H9 (cell line): ENCODE results near the gene TRAK1. TPM values are rescaled to one million over a fixed set of nuclear protein-coding genes. Genes with fewer than 3 reads are reported as not detected.
A peak's percentile ranks its signal among the peaks of the same experiment; 100 is the strongest.

Experiments
- DNase-seq: peaks from one replicate; pipeline ENCODE4 v3.0.0-alpha.2; 2017
- H2AFZ ChIP-seq: one replicate; pipeline ENCODE4 v1.6.1; 2013; ENCODE audit warnings: mild to moderate bottlenecking, low read length, control low read depth, moderate library complexity
- H2AK5ac ChIP-seq: 2 replicates; pipeline ENCODE4 v1.6.1; 2013; ENCODE audit warnings: low read length, control low read depth, mixed read lengths; ENCODE audit not compliant: insufficient read length
- H2BK120ac ChIP-seq: one replicate; pipeline ENCODE4 v1.6.1; 2013; ENCODE audit warnings: low read depth, mild to moderate bottlenecking, low read length, control low read depth, inconsistent platforms; ENCODE audit not compliant: poor library complexity, severe bottlenecking
- H2BK12ac ChIP-seq: 2 replicates; pipeline ENCODE4 v1.6.1; 2013; ENCODE audit warnings: low read length, control low read depth, mixed read lengths, low read depth; ENCODE audit not compliant: insufficient read length
- H2BK15ac ChIP-seq: 2 replicates; pipeline ENCODE4 v1.6.1; 2013; ENCODE audit warnings: low read depth, low read length, control low read depth
- H2BK20ac ChIP-seq: one replicate; pipeline ENCODE4 v1.6.1; 2013; ENCODE audit warnings: low read depth, mild to moderate bottlenecking, low read length, control low read depth, inconsistent platforms; ENCODE audit not compliant: poor library complexity, severe bottlenecking
- H2BK5ac ChIP-seq: 2 replicates; pipeline ENCODE4 v1.6.1; 2013; ENCODE audit warnings: low read length, control low read depth, mixed read lengths; ENCODE audit not compliant: insufficient read length
- H3K14ac ChIP-seq: 2 replicates; pipeline ENCODE4 v1.6.1; 2013; ENCODE audit warnings: low read length, control low read depth; ENCODE audit not compliant: insufficient read depth
- H3K18ac ChIP-seq: 2 replicates; pipeline ENCODE4 v1.6.1; 2013; ENCODE audit warnings: low read depth, mild to moderate bottlenecking, mixed read lengths, low read length, control low read depth; ENCODE audit not compliant: insufficient read length
- H3K23ac ChIP-seq: 2 replicates; pipeline ENCODE4 v1.6.1; 2013; ENCODE audit warnings: low read length, control low read depth, mixed read lengths, low read depth; ENCODE audit not compliant: insufficient read length
- H3K23me2 ChIP-seq: 2 replicates; pipeline ENCODE4 v1.6.1; 2013; ENCODE audit warnings: low read depth, mild to moderate bottlenecking, mixed read lengths, low read length, control low read depth; ENCODE audit not compliant: insufficient read length, poor library complexity, severe bottlenecking
- H3K27ac ChIP-seq: 2 replicates; pipeline ENCODE4 v1.5.1; 2013; ENCODE audit warnings: low read length, control low read depth, mixed read lengths, low read depth; ENCODE audit not compliant: insufficient read length
- H3K27me3 ChIP-seq: 2 replicates; pipeline ENCODE4 v1.6.1; 2013; ENCODE audit warnings: low read length, control low read depth, inconsistent platforms; ENCODE audit not compliant: insufficient read depth
- H3K4ac ChIP-seq: 2 replicates; pipeline ENCODE4 v1.6.1; 2013; ENCODE audit warnings: low read depth, mild to moderate bottlenecking, control low read depth, inconsistent platforms, low read length, moderate library complexity
- H3K4me1 ChIP-seq: 2 replicates; pipeline ENCODE4 v1.6.1; 2013; ENCODE audit warnings: low read length, control low read depth, inconsistent platforms; ENCODE audit not compliant: insufficient read depth
- H3K4me2 ChIP-seq: 2 replicates; pipeline ENCODE4 v1.6.1; 2013; ENCODE audit warnings: low read length, control low read depth, mixed read lengths; ENCODE audit not compliant: insufficient read length, insufficient read depth
- H3K56ac ChIP-seq: 2 replicates; pipeline ENCODE4 v1.6.1; 2013; ENCODE audit warnings: low read depth, mild to moderate bottlenecking, mixed read lengths, low read length, control low read depth; ENCODE audit not compliant: insufficient read length
- H3K79me1 ChIP-seq: 2 replicates; pipeline ENCODE4 v1.6.1; 2013; ENCODE audit warnings: low read depth, mild to moderate bottlenecking, moderate library complexity, low read length, control low read depth, inconsistent platforms; ENCODE audit not compliant: insufficient read depth, poor library complexity, severe bottlenecking
- H3K79me2 ChIP-seq: 2 replicates; pipeline ENCODE4 v1.6.1; 2013; ENCODE audit warnings: low read length, control low read depth, inconsistent platforms; ENCODE audit not compliant: insufficient read depth
- H3K9ac ChIP-seq: 2 replicates; pipeline ENCODE4 v1.6.1; 2013; ENCODE audit warnings: low read length, control low read depth, mixed read lengths; ENCODE audit not compliant: insufficient read length; ENCODE audit errors: extremely low read depth
- H3K9me3 ChIP-seq: one replicate; pipeline ENCODE4 v1.6.1; 2013; ENCODE audit warnings: low read depth, low read length, inconsistent platforms; ENCODE audit not compliant: control insufficient read depth
- H3T11ph ChIP-seq: one replicate; pipeline ENCODE4 v1.6.1; 2013; ENCODE audit warnings: mild to moderate bottlenecking, low read length, control low read depth, inconsistent platforms
- H4K20me1 ChIP-seq: one replicate; pipeline ENCODE4 v1.6.1; 2013; ENCODE audit not compliant: control insufficient read depth, insufficient read length, insufficient read depth
- H4K5ac ChIP-seq: 2 replicates; pipeline ENCODE4 v1.6.1; 2013; ENCODE audit warnings: low read depth, mild to moderate bottlenecking, mixed read lengths, low read length, control low read depth; ENCODE audit not compliant: insufficient read length
- H4K8ac ChIP-seq: replicated peaks from 2 replicates; pipeline ENCODE4 v1.6.1; 2013; ENCODE audit warnings: low read length, control low read depth, mixed read lengths, low read depth; ENCODE audit not compliant: insufficient read length
- H4K91ac ChIP-seq: 2 replicates; pipeline ENCODE4 v1.6.1; 2013; ENCODE audit warnings: low read depth, mild to moderate bottlenecking, moderate library complexity, mixed read lengths, low read length, control low read depth; ENCODE audit not compliant: insufficient read length
- H3K27ac Mint-ChIP-seq, 3 experiments: 2 replicates in 2 of 3; 3 replicates in 1 of 3; pipeline ENCODE4 v1.8.0; 2020 to 2021; ENCODE audit warnings: mixed read lengths in 3 of 3, mild to moderate bottlenecking in 1 of 3, moderate library complexity in 1 of 3
- H3K27me3 Mint-ChIP-seq: 2 replicates; pipeline ENCODE4 v1.8.0; 2021; ENCODE audit warnings: low read depth, mild to moderate bottlenecking, moderate library complexity, mixed read lengths
- H3K36me3 Mint-ChIP-seq, 3 experiments: 2 replicates in 2 of 3; 3 replicates in 1 of 3; pipeline ENCODE4 v1.8.0; 2020 to 2021; ENCODE audit warnings: low read depth in 3 of 3, mixed read lengths in 3 of 3; ENCODE audit not compliant: insufficient read depth in 1 of 3
- H3K4me1 Mint-ChIP-seq, 2 experiments: 2 replicates each; pipeline ENCODE4 v1.8.0; 2020; ENCODE audit warnings: mixed read lengths in 2 of 2
- H3K4me3 Mint-ChIP-seq, 2 experiments: 2 replicates in 1 of 2; 3 replicates in 1 of 2; pipeline ENCODE4 v1.8.0; 2020 to 2021; ENCODE audit warnings: mild to moderate bottlenecking in 2 of 2, mixed read lengths in 2 of 2, moderate library complexity in 1 of 2
- H3K9me3 Mint-ChIP-seq, 2 experiments: 2 replicates in 1 of 2; 3 replicates in 1 of 2; pipeline ENCODE4 v1.8.0; 2020; ENCODE audit warnings: mild to moderate bottlenecking in 2 of 2, mixed read lengths in 2 of 2, moderate library complexity in 1 of 2
- CTCF ChIP-seq: fragments of 200-600 bp; sonication (generic); conservative IDR thresholded peaks from 3 replicates; pipeline ENCODE4 v1.8.0; 2021; ENCODE audit warnings: antibody characterized with exemption, mild to moderate bottlenecking
- WGBS: extraction: QIAGEN DNeasy Blood & Tissue Kit; methylation state at CpG from one replicate; pipeline ENCODE4 v1.1.7; 2013; ENCODE audit warnings: missing lambda C conversion rate, low lambda C conversion rate, mixed read lengths; ENCODE audit not compliant: insufficient read length; ENCODE audit errors: extremely low coverage; 5-methylcytosine and 5-hydroxymethylcytosine counted together
- total RNA-seq: library from RNA; stranded (reverse); gene quantifications from 2 replicates; pipeline ENCODE4 v1.2.1, GENCODE V29; 2021

Gene TRAK1
- total RNA-seq, 1 experiment from 2014 or later, result 34.2 TPM

GRCh38 chr3:42042747-42043098, 48.4 kb upstream of the TRAK1 start:
- no peak overlapping the region for H3T11ph ChIP-seq
- peak overlapping the region; percentile 41 for H3K9ac ChIP-seq
- no peak overlapping the region for H4K91ac ChIP-seq
- no peak for TF ChIP-seq CTCF
- no peaks in the 10 kb centered on the region for H3K79me1 ChIP-seq
- H3K79me2 ChIP-seq, result peaks cover 4% of the 10 kb centered on the region; the same call in 1 of the 2 replicates
- H3K9me3 ChIP-seq, result no peaks in the 10 kb centered on the region
- peaks cover 40 to 49% of the 10 kb centered on the region in 2 experiments for H3K4me1 Mint-ChIP-seq
- peaks cover 6% of the 10 kb centered on the region for H3K23me2 ChIP-seq
- no peaks in the 10 kb centered on the region for H3K27me3 ChIP-seq
- H3K18ac ChIP-seq, result peak overlapping the region; percentile 64
- WGBS, result no CpG with 5 or more reads among the region's 5 CpGs
- H3K4ac ChIP-seq, result no peak overlapping the region; the same call in 1 of the 2 replicates
- H3K4me1 ChIP-seq, result peaks cover 9% of the 10 kb centered on the region; the same call in 1 of the 2 replicates
- peak overlapping the region; percentile 42 to 78 for H3K4me3 Mint-ChIP-seq
- no peak overlapping the region for H3K23ac ChIP-seq
- no peak overlapping the region for H2AFZ ChIP-seq
- peak overlapping the region; percentile 70 for H3K27ac ChIP-seq
- peak overlapping the region; percentile 80; the same call in 1 of the 2 replicates for H3K14ac ChIP-seq
- H4K5ac ChIP-seq, result no peak overlapping the region
- H4K8ac ChIP-seq, result no peak overlapping the region
- H3K27me3 Mint-ChIP-seq, result no peaks in the 10 kb centered on the region
- no peak overlapping the region for H2BK5ac ChIP-seq
- no peak overlapping the region for H2BK20ac ChIP-seq
- peak overlapping the region; percentile 95 to 99 (median 98) for H3K27ac Mint-ChIP-seq
- H3K4me2 ChIP-seq, result peak overlapping the region; percentile 54
- H2BK12ac ChIP-seq, result no peak overlapping the region
- no peak for DNase-seq
- H2BK15ac ChIP-seq, result no peak overlapping the region
- H3K9me3 Mint-ChIP-seq, result 0 out of 5 replicates have a peak, but pooled peaks cover 0 to 3% of the 10 kb centered on the region in 2 experiments
- no peaks in the 10 kb centered on the region for H3K36me3 Mint-ChIP-seq
- H2AK5ac ChIP-seq, result no peak overlapping the region
- no peaks in the 10 kb centered on the region for H4K20me1 ChIP-seq
- no peak overlapping the region for H2BK120ac ChIP-seq
- H3K56ac ChIP-seq, result no peak overlapping the region
